A673 (cell line): Measurements from ENCODE around the gene GRHL3.

Experiments
- EZH2 ChIP-seq: fragments of 200-600 bp; sonication (generic); IDR thresholded peaks from 2 replicates; pipeline ENCODE4 v1.6.1; 2017; ENCODE audit warnings: borderline replicate concordance, low read depth, mild to moderate bottlenecking, mixed read lengths, antibody characterized with exemption, low read length; ENCODE audit not compliant: poor library complexity, severe bottlenecking
- TF ChIP-seq, protein P1 (sequence below): fragments of 300-800, 200-600 bp; sonication (generic); conservative IDR thresholded peaks from 2 replicates; pipeline ENCODE4 v1.5.1; 2017; ENCODE audit warnings: low read depth, mild to moderate bottlenecking, antibody characterized with exemption, low read length, moderate library complexity, mixed read lengths

GRCh38 chr1:24369199-24369598 is 50.0 kb downstream of the GRHL3 start:
- TF ChIP-seq, protein P1, sequence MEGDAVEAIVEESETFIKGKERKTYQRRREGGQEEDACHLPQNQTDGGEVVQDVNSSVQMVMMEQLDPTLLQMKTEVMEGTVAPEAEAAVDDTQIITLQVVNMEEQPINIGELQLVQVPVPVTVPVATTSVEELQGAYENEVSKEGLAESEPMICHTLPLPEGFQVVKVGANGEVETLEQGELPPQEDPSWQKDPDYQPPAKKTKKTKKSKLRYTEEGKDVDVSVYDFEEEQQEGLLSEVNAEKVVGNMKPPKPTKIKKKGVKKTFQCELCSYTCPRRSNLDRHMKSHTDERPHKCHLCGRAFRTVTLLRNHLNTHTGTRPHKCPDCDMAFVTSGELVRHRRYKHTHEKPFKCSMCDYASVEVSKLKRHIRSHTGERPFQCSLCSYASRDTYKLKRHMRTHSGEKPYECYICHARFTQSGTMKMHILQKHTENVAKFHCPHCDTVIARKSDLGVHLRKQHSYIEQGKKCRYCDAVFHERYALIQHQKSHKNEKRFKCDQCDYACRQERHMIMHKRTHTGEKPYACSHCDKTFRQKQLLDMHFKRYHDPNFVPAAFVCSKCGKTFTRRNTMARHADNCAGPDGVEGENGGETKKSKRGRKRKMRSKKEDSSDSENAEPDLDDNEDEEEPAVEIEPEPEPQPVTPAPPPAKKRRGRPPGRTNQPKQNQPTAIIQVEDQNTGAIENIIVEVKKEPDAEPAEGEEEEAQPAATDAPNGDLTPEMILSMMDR, result no peak
- TF ChIP-seq EZH2, result no peak
